HFF-Myc (cell line): Measurements from ENCODE around the gene KCNQ1OT1.

Source experiments
- DNase-seq: peaks from one replicate; pipeline ENCODE4 v3.0.0-alpha.2; 2011; ENCODE audit warnings: low read depth; ENCODE audit errors: extremely low read depth
- H3K4me3 ChIP-seq: replicated peaks from 2 replicates; pipeline ENCODE4 v1.5.1; 2011; ENCODE audit warnings: low read depth, mild to moderate bottlenecking, control low read depth, low read length
- TF ChIP-seq, protein P1 (sequence below): IDR thresholded peaks from 2 replicates; pipeline ENCODE4 v1.5.1; 2012; ENCODE audit warnings: mild to moderate bottlenecking, low read depth, low read length, control low read depth; ENCODE audit errors: missing control alignments

KCNQ1OT1 gene

DNA sequence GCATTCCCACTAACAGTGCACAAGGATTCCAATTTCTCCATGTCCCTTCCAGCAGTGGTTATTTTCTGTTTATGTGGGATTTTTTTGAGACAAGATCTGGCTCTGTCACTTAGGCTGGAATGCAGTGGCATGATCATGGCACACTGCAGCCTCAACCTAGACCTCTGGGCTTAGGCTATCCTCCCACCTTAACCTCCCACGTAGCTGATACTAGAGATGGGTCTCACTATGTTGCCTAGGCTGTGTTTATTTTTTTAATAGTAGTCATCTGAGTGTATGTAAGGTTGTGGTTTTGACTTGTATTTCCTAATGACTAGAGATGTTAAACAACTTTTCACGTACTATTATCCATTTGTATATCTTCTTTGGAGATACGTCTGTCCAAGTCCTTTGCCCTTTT lies 74.6 kb downstream of the KCNQ1OT1 start:
- no peak for DNase-seq
- H3K4me3 ChIP-seq: no peak overlapping the region
- TF ChIP-seq, protein P1, sequence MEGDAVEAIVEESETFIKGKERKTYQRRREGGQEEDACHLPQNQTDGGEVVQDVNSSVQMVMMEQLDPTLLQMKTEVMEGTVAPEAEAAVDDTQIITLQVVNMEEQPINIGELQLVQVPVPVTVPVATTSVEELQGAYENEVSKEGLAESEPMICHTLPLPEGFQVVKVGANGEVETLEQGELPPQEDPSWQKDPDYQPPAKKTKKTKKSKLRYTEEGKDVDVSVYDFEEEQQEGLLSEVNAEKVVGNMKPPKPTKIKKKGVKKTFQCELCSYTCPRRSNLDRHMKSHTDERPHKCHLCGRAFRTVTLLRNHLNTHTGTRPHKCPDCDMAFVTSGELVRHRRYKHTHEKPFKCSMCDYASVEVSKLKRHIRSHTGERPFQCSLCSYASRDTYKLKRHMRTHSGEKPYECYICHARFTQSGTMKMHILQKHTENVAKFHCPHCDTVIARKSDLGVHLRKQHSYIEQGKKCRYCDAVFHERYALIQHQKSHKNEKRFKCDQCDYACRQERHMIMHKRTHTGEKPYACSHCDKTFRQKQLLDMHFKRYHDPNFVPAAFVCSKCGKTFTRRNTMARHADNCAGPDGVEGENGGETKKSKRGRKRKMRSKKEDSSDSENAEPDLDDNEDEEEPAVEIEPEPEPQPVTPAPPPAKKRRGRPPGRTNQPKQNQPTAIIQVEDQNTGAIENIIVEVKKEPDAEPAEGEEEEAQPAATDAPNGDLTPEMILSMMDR: no peak

DNA sequence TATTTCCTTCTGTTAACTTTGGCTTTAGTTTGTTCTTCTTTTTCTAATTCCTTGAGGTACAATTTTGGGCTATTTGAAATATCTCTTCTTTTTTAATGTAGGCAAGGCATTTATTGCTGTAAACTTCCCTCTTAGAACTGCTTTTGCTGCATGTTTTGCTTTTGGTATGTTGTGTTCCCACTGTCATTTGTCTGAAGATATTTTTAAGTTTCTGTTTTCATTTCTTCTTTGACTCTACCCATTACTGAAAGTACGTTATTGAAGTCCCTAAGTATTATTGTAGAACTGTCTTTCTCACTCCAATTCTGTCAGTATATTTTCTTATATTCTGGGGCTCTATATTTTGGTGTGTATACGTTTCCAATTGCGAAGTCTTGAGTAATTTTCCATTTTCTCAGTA lies 77.9 kb downstream of the KCNQ1OT1 start:
- no peak overlapping the region for H3K4me3 ChIP-seq
- TF ChIP-seq, protein P1: no peak
- no peak for DNase-seq

DNA sequence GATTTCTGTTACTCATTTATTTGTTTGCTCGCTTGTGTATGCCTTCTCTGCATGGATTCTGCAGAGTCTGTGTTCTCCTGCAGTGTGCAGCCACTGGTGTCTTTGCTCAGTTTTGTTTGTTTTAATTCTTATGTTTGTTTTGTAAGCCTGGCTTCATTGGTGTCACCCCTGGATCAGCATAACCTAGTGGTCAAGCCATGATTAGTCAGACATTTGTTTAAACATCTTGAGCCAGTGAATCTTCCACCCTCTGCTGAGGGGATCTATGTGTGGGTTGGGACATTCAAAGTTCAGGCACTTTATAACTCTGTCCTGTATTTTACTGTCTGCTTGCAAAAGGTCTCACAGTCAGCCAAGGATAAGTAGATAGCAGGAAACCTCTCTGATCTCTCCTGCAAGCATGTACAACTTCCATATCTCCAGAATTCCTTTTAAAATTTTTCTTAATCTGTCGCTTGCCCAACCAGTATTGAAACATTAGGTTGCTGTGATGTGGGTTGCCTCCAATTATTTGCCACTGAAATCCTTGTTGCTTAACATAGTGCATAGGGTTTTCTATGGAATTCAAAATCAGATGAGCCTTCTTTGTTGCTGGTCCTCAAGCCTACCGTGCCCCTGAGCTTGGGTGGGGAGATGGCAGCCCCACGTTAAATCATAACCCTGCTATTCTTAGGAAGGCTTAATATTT lies 86.8 kb downstream of the KCNQ1OT1 start:
- no peak for DNase-seq
- no peak overlapping the region for H3K4me3 ChIP-seq
- TF ChIP-seq, protein P1: no peak

DNA sequence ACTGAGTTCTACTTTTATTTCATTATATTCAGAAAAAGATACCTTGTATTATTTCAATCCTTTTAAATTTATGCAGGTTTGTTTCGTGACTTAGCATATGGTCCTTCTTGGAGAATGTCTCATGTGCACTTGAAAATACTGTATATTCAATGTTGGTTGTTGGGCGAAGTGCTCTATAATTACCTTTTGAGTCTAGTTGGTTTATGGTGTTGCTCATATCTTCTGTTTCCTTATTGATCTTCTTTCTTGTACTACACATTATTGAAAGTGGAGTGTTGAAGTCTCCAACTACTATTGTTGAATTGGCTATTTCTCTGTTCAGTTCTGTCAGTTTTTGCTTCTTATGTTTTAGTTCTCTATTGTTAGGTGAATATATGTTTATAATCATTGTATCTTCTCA lies 90.4 kb downstream of the KCNQ1OT1 start:
- no peak overlapping the region for H3K4me3 ChIP-seq

DNA sequence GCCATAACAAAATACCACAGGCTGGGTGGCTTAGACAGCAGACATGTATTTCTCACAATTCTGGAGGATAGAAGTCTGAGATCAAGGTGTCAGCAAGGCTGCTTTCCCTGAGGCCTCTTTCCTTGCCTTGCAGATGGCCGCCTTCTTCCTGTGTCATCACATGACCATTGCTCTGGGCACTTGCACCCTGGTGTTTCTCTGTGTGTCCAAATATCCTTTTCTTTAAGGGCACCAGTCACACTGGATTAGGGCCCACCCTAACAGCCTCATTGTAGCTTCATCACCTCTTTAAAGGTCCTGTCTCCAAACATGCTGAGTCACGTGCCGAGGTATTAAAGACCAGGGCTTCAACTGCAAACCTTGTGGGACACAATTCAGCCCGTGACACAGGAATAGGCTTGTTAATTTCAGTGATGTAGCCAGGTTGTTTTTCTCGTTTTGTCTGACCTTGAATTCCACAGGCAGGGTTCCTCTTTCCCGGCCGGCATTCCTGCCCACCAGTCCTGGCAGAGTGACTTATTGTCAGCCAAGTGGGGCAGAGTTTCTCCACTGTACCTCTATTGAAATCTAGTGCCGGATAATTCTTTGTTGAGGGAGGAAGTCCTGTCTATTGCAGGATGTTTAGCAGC lies 100.1 kb downstream of the KCNQ1OT1 start:
- TF ChIP-seq, protein P1: no peak
- no peak overlapping the region for H3K4me3 ChIP-seq
- no peak for DNase-seq

More for the DNA sequence above, 90.4 kb downstream of the KCNQ1OT1 start:
- TF ChIP-seq, protein P1: no peak
- no peak for DNase-seq

DNA sequence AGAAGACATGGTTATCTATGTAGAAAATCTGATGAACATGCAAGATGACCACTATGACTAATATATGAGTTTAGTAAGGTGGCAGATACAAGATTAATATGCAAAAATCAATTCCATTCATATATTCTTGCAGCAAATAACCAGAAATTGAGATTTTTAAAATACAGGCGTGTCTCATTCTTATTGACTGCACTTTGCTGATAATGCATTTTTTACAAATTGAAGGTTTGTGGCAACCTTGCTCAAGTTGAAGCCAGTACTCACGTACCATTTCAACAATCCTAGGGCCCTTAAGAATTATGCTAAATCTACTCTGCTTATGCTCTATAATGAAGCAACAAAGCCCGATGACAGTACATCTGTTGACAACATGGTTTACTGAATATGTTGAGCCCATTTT lies 104.6 kb downstream of the KCNQ1OT1 start:
- TF ChIP-seq, protein P1: no peak
- H3K4me3 ChIP-seq: no peak overlapping the region
- no peak for DNase-seq

DNA sequence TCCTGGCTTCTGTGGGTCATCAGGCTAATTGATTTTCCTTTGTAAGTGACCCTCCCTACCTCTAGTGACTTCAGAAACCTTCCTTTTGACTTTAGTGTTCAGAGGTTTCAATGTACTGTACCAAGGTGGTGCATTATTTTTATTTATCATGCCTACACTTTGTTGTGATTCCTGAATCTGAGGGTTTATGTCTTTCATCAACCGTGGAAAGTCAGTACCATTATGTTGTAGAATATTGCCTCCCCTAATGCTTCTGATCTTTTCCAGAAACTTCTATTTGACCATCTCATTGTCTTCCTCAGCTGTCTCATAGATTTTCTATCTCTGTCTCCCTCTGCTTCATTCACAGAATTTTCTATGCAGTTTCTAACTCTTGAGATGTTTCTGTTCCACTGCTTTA lies 105.5 kb downstream of the KCNQ1OT1 start:
- no peak for DNase-seq
- no peak overlapping the region for H3K4me3 ChIP-seq
- TF ChIP-seq, protein P1: no peak
